ENCODE measurements around the gene RUNX1.

GRCh38 chr21:35046263-35046624, 2.9 kb downstream of the RUNX1 start:
- no peak for TF ChIP-seq CTCF (IDR thresholded peaks at IDR 0.05)
- no peak for TF ChIP-seq ZFX (IDR thresholded peaks at IDR 0.05; ENCODE audit: borderline replicate concordance)

Data from 22Rv1 (cell line).